ENCODE results near the gene ABHD14A. TPM values are rescaled to one million over a fixed set of nuclear protein-coding genes. Genes with fewer than 3 reads are reported as not detected.

ABHD14A gene
- total RNA-seq, 1 donor from 2014 or later, result 14.8 TPM

DNA sequence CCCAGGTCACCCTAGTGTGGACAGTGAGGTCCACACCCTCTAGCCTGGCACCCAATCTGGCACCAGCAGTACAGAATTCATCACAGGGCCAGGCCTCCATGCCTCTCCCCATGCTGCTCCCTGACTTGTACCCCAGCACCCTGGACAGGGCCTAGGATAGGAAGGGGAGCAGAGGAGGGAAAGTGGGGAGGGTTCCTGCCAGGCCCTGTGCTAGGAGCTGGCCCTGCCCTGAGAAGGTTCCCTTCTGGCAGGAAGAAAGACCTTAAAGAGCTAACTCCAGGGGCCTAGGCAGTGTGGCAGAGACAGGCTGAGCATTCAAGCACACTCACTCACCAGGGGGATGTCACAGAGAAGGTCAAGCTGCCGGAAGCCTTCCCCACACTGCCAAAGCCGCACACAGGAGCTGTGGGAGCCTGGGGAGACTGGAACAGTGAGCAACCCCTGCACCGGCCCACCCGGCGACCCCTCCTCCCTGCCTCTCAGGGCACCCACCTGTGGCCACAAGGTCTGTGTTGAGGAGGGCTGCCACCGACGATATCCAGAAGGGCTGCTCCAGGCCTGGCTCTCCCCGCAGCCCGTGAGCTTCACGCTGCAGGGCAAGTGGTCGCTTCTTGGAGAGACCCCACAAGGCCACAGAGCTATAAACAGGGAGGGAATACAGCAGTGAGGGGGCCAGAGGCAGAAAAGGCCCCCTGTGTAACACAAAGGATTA is 40.6 kb upstream of the ABHD14A start:
- DNase-seq (ENCODE audit: low spot score in 2 of 2, unreplicated experiment in 2 of 2), result peak in 1 of 2 experiments; percentile 11
- H3K4me3 Mint-ChIP-seq, result no peak overlapping the region
- H3K36me3 Mint-ChIP-seq, result peaks cover 17% of the 10 kb centered on the region
- TF ChIP-seq, protein P1, sequence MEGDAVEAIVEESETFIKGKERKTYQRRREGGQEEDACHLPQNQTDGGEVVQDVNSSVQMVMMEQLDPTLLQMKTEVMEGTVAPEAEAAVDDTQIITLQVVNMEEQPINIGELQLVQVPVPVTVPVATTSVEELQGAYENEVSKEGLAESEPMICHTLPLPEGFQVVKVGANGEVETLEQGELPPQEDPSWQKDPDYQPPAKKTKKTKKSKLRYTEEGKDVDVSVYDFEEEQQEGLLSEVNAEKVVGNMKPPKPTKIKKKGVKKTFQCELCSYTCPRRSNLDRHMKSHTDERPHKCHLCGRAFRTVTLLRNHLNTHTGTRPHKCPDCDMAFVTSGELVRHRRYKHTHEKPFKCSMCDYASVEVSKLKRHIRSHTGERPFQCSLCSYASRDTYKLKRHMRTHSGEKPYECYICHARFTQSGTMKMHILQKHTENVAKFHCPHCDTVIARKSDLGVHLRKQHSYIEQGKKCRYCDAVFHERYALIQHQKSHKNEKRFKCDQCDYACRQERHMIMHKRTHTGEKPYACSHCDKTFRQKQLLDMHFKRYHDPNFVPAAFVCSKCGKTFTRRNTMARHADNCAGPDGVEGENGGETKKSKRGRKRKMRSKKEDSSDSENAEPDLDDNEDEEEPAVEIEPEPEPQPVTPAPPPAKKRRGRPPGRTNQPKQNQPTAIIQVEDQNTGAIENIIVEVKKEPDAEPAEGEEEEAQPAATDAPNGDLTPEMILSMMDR (IDR thresholded peaks at IDR 0.05; ENCODE audit: unreplicated experiment), result no peak
- no peaks in the 10 kb centered on the region for H3K9me3 Mint-ChIP-seq
- H3K4me1 Mint-ChIP-seq, result no peaks in the 10 kb centered on the region
- no peak overlapping the region for H3K27ac Mint-ChIP-seq
- H3K27me3 Mint-ChIP-seq (ENCODE audit: low read depth), result no peaks in the 10 kb centered on the region

DNA sequence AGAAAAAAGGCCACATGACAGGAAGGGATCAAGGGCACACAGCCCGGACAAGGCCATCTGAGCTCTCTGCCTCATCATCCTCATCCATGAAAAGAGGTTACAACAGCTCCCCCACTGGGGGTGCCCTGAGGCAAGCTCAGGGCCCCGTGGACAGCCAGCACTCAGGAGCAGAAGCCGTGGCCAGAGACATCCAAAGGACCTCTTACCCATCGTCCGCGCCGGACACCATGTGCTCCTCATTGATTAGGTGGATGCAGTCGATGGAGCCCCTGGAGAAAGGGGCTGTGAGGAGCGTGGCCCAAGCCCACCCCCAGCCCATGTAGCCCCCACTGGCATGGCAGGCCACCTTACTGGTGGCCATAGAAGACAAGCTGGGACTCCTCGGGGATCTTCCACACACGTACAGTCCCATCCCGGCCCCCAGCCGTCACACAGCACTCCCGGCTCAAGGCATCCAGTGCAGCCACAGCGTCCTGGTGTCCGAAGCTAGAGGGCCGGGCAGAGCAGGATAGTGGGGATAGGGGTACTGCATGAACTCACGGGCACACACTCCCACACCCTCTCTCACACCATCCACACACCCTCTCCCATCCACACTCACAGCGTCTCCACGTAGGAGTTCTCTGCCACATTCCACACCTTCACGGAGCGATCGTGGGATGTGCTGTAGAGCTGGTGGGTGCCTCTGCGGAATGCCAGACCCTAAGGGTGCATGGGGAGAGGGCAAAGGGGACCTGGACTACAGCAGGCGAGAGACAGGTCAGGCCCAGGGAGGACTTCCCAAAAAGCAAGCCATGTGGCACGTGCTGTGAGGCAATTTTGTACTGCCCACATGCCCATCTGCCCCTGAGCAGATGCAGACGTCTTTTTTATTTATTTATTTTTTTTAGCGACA is 39.6 kb upstream of the ABHD14A start:
- DNase-seq (ENCODE audit: low spot score in 2 of 2, unreplicated experiment in 2 of 2), result peak in 1 of 2 experiments; percentile 7
- no peak overlapping the region for H3K4me3 Mint-ChIP-seq
- no peaks in the 10 kb centered on the region for H3K9me3 Mint-ChIP-seq
- H3K4me1 Mint-ChIP-seq, result peaks cover under 1% of the 10 kb centered on the region
- TF ChIP-seq, protein P1 (IDR thresholded peaks at IDR 0.05; ENCODE audit: unreplicated experiment), result no peak
- no peak overlapping the region for H3K27ac Mint-ChIP-seq
- no peaks in the 10 kb centered on the region for H3K27me3 Mint-ChIP-seq (ENCODE audit: low read depth)
- peaks cover 17% of the 10 kb centered on the region for H3K36me3 Mint-ChIP-seq

DNA sequence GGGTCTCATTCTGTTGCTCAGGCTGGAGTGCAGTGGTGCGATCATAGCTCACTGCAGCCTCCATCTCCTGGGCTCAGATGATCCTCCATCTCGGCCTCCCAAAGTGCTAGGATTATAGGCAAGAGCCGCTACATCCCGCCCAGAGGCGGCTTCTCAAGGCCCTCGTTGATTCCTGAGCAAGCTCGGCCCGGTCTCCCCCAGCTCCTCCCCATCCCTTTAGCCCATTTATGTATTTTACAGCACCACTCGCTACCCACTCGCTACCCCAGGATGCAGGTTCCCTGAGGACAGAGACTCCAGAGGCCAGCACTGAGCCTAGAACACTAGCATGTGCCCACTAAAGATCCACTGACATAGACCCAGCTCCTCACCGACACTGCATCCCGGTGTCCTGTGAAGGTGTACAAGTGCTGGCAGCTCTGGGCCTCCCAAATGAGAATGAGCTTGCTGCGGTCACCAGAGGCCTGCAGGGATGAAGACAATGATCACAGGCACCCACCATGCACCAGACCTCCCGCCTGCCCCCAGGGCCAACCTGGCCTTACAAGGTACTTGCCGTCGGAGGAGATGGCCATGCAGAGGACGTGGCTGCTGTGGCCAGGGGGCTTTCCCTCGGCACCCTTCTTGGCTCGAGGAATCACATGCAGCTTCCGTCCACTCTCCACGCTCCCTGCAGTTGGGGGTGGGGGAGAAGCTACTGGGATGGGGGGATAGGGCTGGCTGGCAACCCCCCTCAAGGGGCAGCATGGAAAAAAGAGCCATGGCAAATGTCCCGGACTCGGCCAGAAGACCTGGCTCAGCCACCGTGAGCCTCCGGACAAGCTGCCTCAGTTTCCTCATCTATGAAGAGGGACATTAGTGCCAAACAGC is 38.7 kb upstream of the ABHD14A start:
- peaks cover 9% of the 10 kb centered on the region for H3K4me1 Mint-ChIP-seq
- no peak overlapping the region for H3K4me3 Mint-ChIP-seq
- H3K9me3 Mint-ChIP-seq, result no peaks in the 10 kb centered on the region
- peaks cover 17% of the 10 kb centered on the region for H3K36me3 Mint-ChIP-seq
- TF ChIP-seq, protein P1 (IDR thresholded peaks at IDR 0.05; ENCODE audit: unreplicated experiment), result no peak
- peak in 1 of 2 experiments; percentile 9 for DNase-seq (ENCODE audit: low spot score in 2 of 2, unreplicated experiment in 2 of 2)
- H3K27me3 Mint-ChIP-seq (ENCODE audit: low read depth), result no peaks in the 10 kb centered on the region
- H3K27ac Mint-ChIP-seq, result no peak overlapping the region

DNA sequence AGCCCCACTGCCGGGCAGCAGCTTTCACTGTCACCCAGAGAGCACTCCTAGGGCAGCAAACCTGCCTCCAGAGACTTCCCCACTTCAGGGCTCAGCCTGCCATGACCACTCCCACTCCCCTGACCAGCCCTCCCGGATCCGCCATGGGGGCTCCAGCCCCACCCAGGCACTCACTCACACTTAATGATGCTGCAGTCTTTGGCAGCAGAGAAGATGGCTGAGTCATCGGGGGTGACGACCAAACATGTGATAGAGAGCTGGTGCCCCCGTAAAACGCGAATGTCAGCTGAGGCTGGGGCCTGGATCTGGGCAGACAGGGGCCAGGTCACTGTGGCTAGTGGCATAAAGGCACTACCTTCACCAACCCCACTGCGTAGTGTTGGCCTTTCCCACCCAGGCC is 37.9 kb upstream of the ABHD14A start:
- Mint-ChIP-seq H3K4me3 (no peak overlapping the region), H3K9me3 (no peaks in the 10 kb centered on the region), H3K36me3 (peaks cover 17% of the 10 kb centered on the region), H3K4me1 (peaks cover 11% of the 10 kb centered on the region), H3K27me3 (ENCODE audit: low read depth) (no peaks in the 10 kb centered on the region), H3K27ac (no peak overlapping the region)
- TF ChIP-seq, protein P1 (IDR thresholded peaks at IDR 0.05; ENCODE audit: unreplicated experiment), result no peak
- DNase-seq (ENCODE audit: low spot score in 2 of 2, unreplicated experiment in 2 of 2), result peak in 1 of 2 experiments; percentile 29

Measured in mesothelial cell of epicardium (in vitro differentiated cells).